H1 (cell line): ENCODE data around the gene TNFRSF1A. TPM values are rescaled to one million over a fixed set of nuclear protein-coding genes. Genes with fewer than 3 reads are reported as not detected.
A peak's percentile ranks its signal among the peaks of the same experiment; 100 is the strongest.

Source experiments
- CHD2 ChIP-seq: IDR thresholded peaks from 2 replicates; pipeline ENCODE4 v1.6.1; 2012; ENCODE audit warnings: low read length, improper control_type of control experiment
- CREB1 ChIP-seq: IDR thresholded peaks from 2 replicates; pipeline ENCODE4 v1.6.1; 2012; ENCODE audit warnings: inconsistent platforms
- GABPA ChIP-seq: IDR thresholded peaks from 2 replicates; pipeline ENCODE4 v1.6.1; 2011; ENCODE audit warnings: mild to moderate bottlenecking, low read length, moderate library complexity, borderline replicate concordance; ENCODE audit not compliant: insufficient read depth
- JUN ChIP-seq: IDR thresholded peaks from 2 replicates; pipeline ENCODE4 v1.6.1; 2011; ENCODE audit warnings: low read depth, mild to moderate bottlenecking, improper control_type of control experiment, low read length
- KDM1A ChIP-seq: fragments of 200-600, 300-600 bp; sonication (generic); IDR thresholded peaks from 2 replicates; pipeline ENCODE4 v1.7.1; 2016; ENCODE audit warnings: mild to moderate bottlenecking, low read length, borderline replicate concordance
- MAFK ChIP-seq: IDR thresholded peaks from 2 replicates; pipeline ENCODE4 v1.6.1; 2012; ENCODE audit warnings: low read depth, mild to moderate bottlenecking, improper control_type of control experiment, low read length
- SP2 ChIP-seq: IDR thresholded peaks from 2 replicates; pipeline ENCODE4 v1.6.1; 2012; ENCODE audit warnings: mild to moderate bottlenecking, low read length, inconsistent platforms
- polyA plus RNA-seq, 7 experiments: library from polyadenylated mRNA; depleted of rRNA in 3 of 7; stranded (reverse) in 5 of 7; unstranded in 2 of 7; fragments of >200 nt in 5 of 7; fragments of 200-250 nt in 2 of 7; gene quantifications; 1 replicate in 5 of 7; 2 replicates in 1 of 7; 4 replicates in 1 of 7; pipeline versions ENCODE4 v1.2.1 to v1.2.3, GENCODE V29; 2011 to 2013; ENCODE audit warnings: missing spikeins in 2 of 7, mixed read lengths in 2 of 7
- total RNA-seq: library from RNA; stranded (reverse); fragmentation: NEBNext Ultra II Directional; extraction: Animal tissue kit (Norgen Biotek cat#: 25700); gene quantifications from 2 replicates; pipeline ENCODE4 v1.2.1, GENCODE V29; 2021
- TF ChIP-seq, protein P1 (sequence below): fragments of 300-600 bp; sonication (generic); IDR thresholded peaks from 2 replicates; pipeline ENCODE4 v1.7.1; 2012; ENCODE audit warnings: low read length, moderate library complexity, mild to moderate bottlenecking, inconsistent platforms; ENCODE audit not compliant: insufficient replicate concordance

The TNFRSF1A gene
- total and polyA plus RNA-seq, 2 of the 8 experiments (the other 6 are each of a cell fraction or from before 2014, with no cell fraction given): 28.7 to 42.1 TPM

DNA sequence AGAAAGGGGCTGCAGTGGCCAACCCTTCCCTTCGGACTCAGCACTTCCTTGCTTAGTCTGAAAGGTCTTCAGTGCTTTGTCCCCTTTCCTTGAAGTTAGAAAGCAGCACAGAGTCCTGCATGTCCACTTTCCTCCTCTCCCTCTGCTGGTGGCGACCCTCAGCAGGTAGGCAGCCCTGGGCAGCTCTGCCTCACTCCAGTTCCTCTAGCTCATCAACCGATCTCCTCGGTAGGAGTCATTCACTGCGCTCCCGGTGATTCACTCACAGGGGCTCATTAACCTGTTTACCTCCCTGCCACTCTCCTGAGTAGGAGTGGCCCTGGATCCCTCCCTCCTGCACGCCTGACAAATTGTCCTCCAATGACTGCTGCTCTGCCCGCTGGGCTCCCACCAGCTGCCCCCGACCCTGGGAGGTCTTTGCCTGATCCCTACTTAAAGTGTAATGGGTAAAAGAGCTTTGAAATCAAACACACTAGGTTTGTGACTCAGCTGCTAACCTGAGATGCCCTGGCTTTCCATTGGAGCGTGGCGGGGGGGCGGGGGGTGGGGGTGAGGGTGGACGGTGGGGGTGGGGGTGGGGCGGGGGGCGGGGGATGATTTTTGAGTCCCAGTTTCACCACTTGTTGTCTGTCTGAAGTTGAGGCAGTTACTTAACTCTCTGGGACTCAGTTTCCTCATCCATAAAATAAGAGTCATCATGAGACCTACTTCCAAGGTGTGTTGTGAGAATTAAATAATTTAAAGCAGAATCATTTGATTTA is 29.3 kb upstream of the TNFRSF1A start (continued):
- TF ChIP-seq, protein P1, sequence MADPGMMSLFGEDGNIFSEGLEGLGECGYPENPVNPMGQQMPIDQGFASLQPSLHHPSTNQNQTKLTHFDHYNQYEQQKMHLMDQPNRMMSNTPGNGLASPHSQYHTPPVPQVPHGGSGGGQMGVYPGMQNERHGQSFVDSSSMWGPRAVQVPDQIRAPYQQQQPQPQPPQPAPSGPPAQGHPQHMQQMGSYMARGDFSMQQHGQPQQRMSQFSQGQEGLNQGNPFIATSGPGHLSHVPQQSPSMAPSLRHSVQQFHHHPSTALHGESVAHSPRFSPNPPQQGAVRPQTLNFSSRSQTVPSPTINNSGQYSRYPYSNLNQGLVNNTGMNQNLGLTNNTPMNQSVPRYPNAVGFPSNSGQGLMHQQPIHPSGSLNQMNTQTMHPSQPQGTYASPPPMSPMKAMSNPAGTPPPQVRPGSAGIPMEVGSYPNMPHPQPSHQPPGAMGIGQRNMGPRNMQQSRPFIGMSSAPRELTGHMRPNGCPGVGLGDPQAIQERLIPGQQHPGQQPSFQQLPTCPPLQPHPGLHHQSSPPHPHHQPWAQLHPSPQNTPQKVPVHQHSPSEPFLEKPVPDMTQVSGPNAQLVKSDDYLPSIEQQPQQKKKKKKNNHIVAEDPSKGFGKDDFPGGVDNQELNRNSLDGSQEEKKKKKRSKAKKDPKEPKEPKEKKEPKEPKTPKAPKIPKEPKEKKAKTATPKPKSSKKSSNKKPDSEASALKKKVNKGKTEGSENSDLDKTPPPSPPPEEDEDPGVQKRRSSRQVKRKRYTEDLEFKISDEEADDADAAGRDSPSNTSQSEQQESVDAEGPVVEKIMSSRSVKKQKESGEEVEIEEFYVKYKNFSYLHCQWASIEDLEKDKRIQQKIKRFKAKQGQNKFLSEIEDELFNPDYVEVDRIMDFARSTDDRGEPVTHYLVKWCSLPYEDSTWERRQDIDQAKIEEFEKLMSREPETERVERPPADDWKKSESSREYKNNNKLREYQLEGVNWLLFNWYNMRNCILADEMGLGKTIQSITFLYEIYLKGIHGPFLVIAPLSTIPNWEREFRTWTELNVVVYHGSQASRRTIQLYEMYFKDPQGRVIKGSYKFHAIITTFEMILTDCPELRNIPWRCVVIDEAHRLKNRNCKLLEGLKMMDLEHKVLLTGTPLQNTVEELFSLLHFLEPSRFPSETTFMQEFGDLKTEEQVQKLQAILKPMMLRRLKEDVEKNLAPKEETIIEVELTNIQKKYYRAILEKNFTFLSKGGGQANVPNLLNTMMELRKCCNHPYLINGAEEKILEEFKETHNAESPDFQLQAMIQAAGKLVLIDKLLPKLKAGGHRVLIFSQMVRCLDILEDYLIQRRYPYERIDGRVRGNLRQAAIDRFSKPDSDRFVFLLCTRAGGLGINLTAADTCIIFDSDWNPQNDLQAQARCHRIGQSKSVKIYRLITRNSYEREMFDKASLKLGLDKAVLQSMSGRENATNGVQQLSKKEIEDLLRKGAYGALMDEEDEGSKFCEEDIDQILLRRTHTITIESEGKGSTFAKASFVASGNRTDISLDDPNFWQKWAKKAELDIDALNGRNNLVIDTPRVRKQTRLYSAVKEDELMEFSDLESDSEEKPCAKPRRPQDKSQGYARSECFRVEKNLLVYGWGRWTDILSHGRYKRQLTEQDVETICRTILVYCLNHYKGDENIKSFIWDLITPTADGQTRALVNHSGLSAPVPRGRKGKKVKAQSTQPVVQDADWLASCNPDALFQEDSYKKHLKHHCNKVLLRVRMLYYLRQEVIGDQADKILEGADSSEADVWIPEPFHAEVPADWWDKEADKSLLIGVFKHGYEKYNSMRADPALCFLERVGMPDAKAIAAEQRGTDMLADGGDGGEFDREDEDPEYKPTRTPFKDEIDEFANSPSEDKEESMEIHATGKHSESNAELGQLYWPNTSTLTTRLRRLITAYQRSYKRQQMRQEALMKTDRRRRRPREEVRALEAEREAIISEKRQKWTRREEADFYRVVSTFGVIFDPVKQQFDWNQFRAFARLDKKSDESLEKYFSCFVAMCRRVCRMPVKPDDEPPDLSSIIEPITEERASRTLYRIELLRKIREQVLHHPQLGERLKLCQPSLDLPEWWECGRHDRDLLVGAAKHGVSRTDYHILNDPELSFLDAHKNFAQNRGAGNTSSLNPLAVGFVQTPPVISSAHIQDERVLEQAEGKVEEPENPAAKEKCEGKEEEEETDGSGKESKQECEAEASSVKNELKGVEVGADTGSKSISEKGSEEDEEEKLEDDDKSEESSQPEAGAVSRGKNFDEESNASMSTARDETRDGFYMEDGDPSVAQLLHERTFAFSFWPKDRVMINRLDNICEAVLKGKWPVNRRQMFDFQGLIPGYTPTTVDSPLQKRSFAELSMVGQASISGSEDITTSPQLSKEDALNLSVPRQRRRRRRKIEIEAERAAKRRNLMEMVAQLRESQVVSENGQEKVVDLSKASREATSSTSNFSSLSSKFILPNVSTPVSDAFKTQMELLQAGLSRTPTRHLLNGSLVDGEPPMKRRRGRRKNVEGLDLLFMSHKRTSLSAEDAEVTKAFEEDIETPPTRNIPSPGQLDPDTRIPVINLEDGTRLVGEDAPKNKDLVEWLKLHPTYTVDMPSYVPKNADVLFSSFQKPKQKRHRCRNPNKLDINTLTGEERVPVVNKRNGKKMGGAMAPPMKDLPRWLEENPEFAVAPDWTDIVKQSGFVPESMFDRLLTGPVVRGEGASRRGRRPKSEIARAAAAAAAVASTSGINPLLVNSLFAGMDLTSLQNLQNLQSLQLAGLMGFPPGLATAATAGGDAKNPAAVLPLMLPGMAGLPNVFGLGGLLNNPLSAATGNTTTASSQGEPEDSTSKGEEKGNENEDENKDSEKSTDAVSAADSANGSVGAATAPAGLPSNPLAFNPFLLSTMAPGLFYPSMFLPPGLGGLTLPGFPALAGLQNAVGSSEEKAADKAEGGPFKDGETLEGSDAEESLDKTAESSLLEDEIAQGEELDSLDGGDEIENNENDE: no peak
- TF ChIP-seq GABPA (no peak), JUN (no peak), MAFK (no peak), KDM1A (no peak), CREB1 (no peak), CHD2 (0 out of 2 replicates have a peak, but pooled peaks have one; percentile 14), SP2 (no peak)
